Adrenal gland (tissue), 12 donors: ENCODE data around the gene PSORS1C1. TPM values are rescaled to one million over a fixed set of nuclear protein-coding genes. Genes with fewer than 3 reads are reported as not detected.

Experiments used
- DNase-seq, 7 donors: peaks; one replicate each; pipeline ENCODE4 v3.0.0-alpha.2; 2019 to 2020
- H3K27ac ChIP-seq, 5 donors: fragments of 200-600 bp; sonication (generic) in 4 of 5; 1 replicate in 3 of 5; 2 replicates in 2 of 5; pipeline versions ENCODE4 v1.5.1 to v1.8.0; 2016 to 2020; ENCODE audit warnings: mild to moderate bottlenecking in 1 of 5
- H3K27me3 ChIP-seq: fragments of 200-600 bp; 2 replicates; pipeline ENCODE4 v1.8.0; 2021
- H3K36me3 ChIP-seq, 2 donors: fragments of 200-600 bp; replicated peaks in 1 of 2; 1 replicate in 1 of 2; 2 replicates in 1 of 2; pipeline versions ENCODE4 v1.5.1 to v1.8.0; 2018 to 2022
- H3K4me1 ChIP-seq, 2 donors: fragments of 200-600 bp; replicated peaks in 1 of 2; 1 replicate in 1 of 2; 2 replicates in 1 of 2; pipeline versions ENCODE4 v1.5.1 to v1.8.0; 2018 to 2021
- H3K4me3 ChIP-seq, 4 donors: fragments of 200-600 bp; sonication (generic) in 3 of 4; one replicate each; pipeline ENCODE4 v1.5.1; 2016 to 2018
- H3K9me3 ChIP-seq, 3 donors: fragments of 200-600 bp; sonication (generic) in 1 of 3; replicated peaks in 1 of 3; 1 replicate in 2 of 3; 2 replicates in 1 of 3; pipeline versions ENCODE4 v1.5.1 to v1.8.0; 2016 to 2021
- CTCF ChIP-seq, 6 experiments: fragments of 450-650 bp in 4 of 6; fragments of 200-600 bp in 2 of 6; sonication (generic) in 1 of 6; IDR thresholded peaks; 1 replicate in 5 of 6; 2 replicates in 1 of 6; pipeline versions ENCODE4 v1.5.1 to v1.8.0; 2016 to 2021; ENCODE audit warnings: antibody characterized with exemption in 6 of 6, mild to moderate bottlenecking in 2 of 6, moderate library complexity in 1 of 6
- POLR2A ChIP-seq, 2 donors: fragments of 450-650 bp; IDR thresholded peaks; one replicate each; pipeline ENCODE4 v1.6.1; 2017; ENCODE audit warnings: antibody characterized with exemption in 2 of 2, mild to moderate bottlenecking in 2 of 2, moderate library complexity in 1 of 2
- WGBS, 4 donors: extraction: QIAGEN DNeasy Blood & Tissue Kit in 2 of 4; methylation state at CpG; one replicate each; pipeline versions ENCODE4 v1.1.5 to v1.1.7; 2013 to 2017; 5-methylcytosine and 5-hydroxymethylcytosine counted together
- intact Hi-C, 2 donors: fragments of 100-400 bp; cut with DNase I; formaldehyde crosslinking; loops; one replicate each; pipeline versions ENCODE4 v1.14.1 to v1.15.0; 2022 to 2023
- polyA plus RNA-seq, 3 donors: library from polyadenylated mRNA; stranded (reverse); fragments of 200-250 nt in 2 of 3; fragments of 350-450 nt in 1 of 3; fragmentation: Illumina TruSeq in 1 of 3; extraction: RNeasy Lipid Tissue Mini Kit (QIAGEN cat#74804) in 1 of 3; gene quantifications; one replicate each; pipeline ENCODE4 v1.2.3, GENCODE V29; 2013 to 2014
- total RNA-seq, 9 donors: library from RNA; depleted of rRNA in 4 of 9; stranded (reverse); fragments of >200 nt in 4 of 9; fragments of 120-200 nt in 1 of 9; fragmentation: NEBNext Ultra II Directional in 1 of 9; extraction: Animal tissue kit (Norgen Biotek cat#: 25700) in 1 of 9; gene quantifications; one replicate each; pipeline versions ENCODE4 v1.1.0 to v1.2.4, GENCODE V29; 2013 to 2023
- donor health status: healthy with polysubstance abuse.
- donor health status: Bipolar disorder and iron deficiency.
- donor health status: DM: yes; HTN: yes; CAD: no.
- donor health status: DM: no; HTN: no; CAD: no.
- donor health status: DM: no; HTN: no; CAD: no.
- donor health status: DM: yes; HTN: yes; CAD: no.

The PSORS1C1 gene
- total and polyA plus RNA-seq, 12 donors: 0.06 to 5.1 (median 0.61) TPM

GRCh38 chr6:31170600-31170881 is 55.9 kb downstream of the PSORS1C1 start, which contains the start of gene POU5F1:
Gene POU5F1 (minus strand): TSS chr6:31170682. CDS start chr6:31170620, 62 bp downstream.
- intact Hi-C loops: loop anchor here in 1 of 2 donors (10.0 kb wide), 1 partner anchor 1034 kb away; no protein-coding TSS in a partner anchor
- TF ChIP-seq POLR2A (IDR thresholded peaks at IDR 0.05) (no peak), CTCF (IDR thresholded peaks at IDR 0.05) (no peak)
- Histone ChIP-seq H3K4me1 (no peaks in the 10 kb centered on the region), H3K27ac (no peak within 1 kb of the TSS), H3K36me3 (no peaks in the 10 kb centered on the region), H3K27me3 (no peaks in the 10 kb centered on the region), H3K9me3 (no peaks in the 10 kb centered on the region), H3K4me3 (no peak within 1 kb of the TSS)
- 60 to 86% (median 68%) methylated on average over 3 to 9 of the region's 9 CpGs for WGBS, 4 donors
- no peak for DNase-seq

- no peak for DNase-seq
- no peaks in the 10 kb centered on the region for H3K4me1 ChIP-seq
- H3K27me3 ChIP-seq: no peaks in the 10 kb centered on the region
- intact Hi-C loops: loop anchor here in 1 of 2 donors (10.0 kb wide), 1 partner anchor 1034 kb away; no protein-coding TSS in a partner anchor
- no peak for TF ChIP-seq CTCF (IDR thresholded peaks at IDR 0.05)
- no peak for TF ChIP-seq POLR2A (IDR thresholded peaks at IDR 0.05)
- no peak overlapping the region for H3K27ac ChIP-seq
- no peaks in the 10 kb centered on the region for H3K36me3 ChIP-seq
- WGBS, 4 donors: 88 to 92% (median 91%) methylated on average over 9 to 10 of the region's 10 CpGs
- no peaks in the 10 kb centered on the region for H3K9me3 ChIP-seq
- no peak overlapping the region for H3K4me3 ChIP-seq
Measured at GRCh38 chr6:31170987-31171671, 56.5 kb downstream of the PSORS1C1 start.

GRCh38 chr6:31171931-31172905 is 57.6 kb downstream of the PSORS1C1 start:
- TF ChIP-seq CTCF (IDR thresholded peaks at IDR 0.05): no peak
- TF ChIP-seq POLR2A (IDR thresholded peaks at IDR 0.05): no peak
- WGBS, 4 donors: 58 to 86% (median 72%) methylated on average over 4 to 16 of the region's 16 CpGs
- Histone ChIP-seq H3K36me3 (no peaks in the 10 kb centered on the region), H3K9me3 (no peaks in the 10 kb centered on the region), H3K4me1 (no peaks in the 10 kb centered on the region), H3K27ac (no peak overlapping the region), H3K4me3 (no peak overlapping the region), H3K27me3 (no peaks in the 10 kb centered on the region)
- DNase-seq: no peak
- intact Hi-C loops: loop anchor here in 1 of 2 donors (10.0 kb wide), 1 partner anchor 1033 kb away; no protein-coding TSS in a partner anchor

GRCh38 chr6:31172973-31173384 is 58.4 kb downstream of the PSORS1C1 start:
- H3K27me3 ChIP-seq: no peaks in the 10 kb centered on the region
- no peaks in the 10 kb centered on the region for H3K9me3 ChIP-seq
- no peaks in the 10 kb centered on the region for H3K36me3 ChIP-seq
- no peak overlapping the region for H3K27ac ChIP-seq
- intact Hi-C loops: loop anchor here in 1 of 2 donors (10.0 kb wide), 1 partner anchor 1032 kb away; no protein-coding TSS in a partner anchor
- TF ChIP-seq POLR2A (IDR thresholded peaks at IDR 0.05): no peak
- no peak for TF ChIP-seq CTCF (IDR thresholded peaks at IDR 0.05)
- 69 to 91% (median 81%) methylated on average over 2 to 5 of the region's 5 CpGs for WGBS, 4 donors
- no peak overlapping the region for H3K4me3 ChIP-seq
- H3K4me1 ChIP-seq: no peaks in the 10 kb centered on the region
- no peak for DNase-seq
